ENCODE results near the gene KIF1B. TPM values are rescaled to one million over a fixed set of nuclear protein-coding genes. Genes with fewer than 3 reads are reported as not detected.

The KIF1B gene
- total and polyA plus RNA-seq, 2 donors (not counting 1 experiment from before 2014, with no cell fraction given): 3.5 to 16.4 TPM

GRCh38 chr1:10319750-10320149 lies 109.4 kb downstream of the KIF1B start:
- Histone ChIP-seq H3K9me3 (ENCODE audit: control extremely low read depth in 1 of 3, control insufficient read depth in 2 of 3, insufficient read depth in 1 of 3, low read length in 2 of 3) (no peaks in the 10 kb centered on the region), H4K20me1 (ENCODE audit: control insufficient read depth, insufficient read depth, low read length, poor library complexity, severe bottlenecking) (no peaks in the 10 kb centered on the region), H3K4me1 (ENCODE audit: control insufficient read depth in 2 of 2, insufficient read depth in 2 of 2, low read length in 2 of 2) (no peaks in the 10 kb centered on the region), H2AFZ (ENCODE audit: insufficient read depth, low read depth, low read length, poor library complexity, severe bottlenecking) (no peak overlapping the region), H3K27ac (ENCODE audit: low read length in 2 of 2) (no peak overlapping the region), H3K9ac (ENCODE audit: low read length) (no peak overlapping the region), H3K4me3 (ENCODE audit: control extremely low read depth in 1 of 5, extremely low read depth in 1 of 5, insufficient read depth in 1 of 5, low read depth in 2 of 5, low read length in 4 of 5) (no peak overlapping the region), H3K79me2 (ENCODE audit: control insufficient read depth, insufficient read depth, low read length) (no peaks in the 10 kb centered on the region), H3K27me3 (replicated peaks in 1 of 4; ENCODE audit: control extremely low read depth in 1 of 4, control insufficient read depth in 3 of 4, insufficient read depth in 4 of 4, low read length in 3 of 4) (no peaks in the 10 kb centered on the region), H3K4me2 (replicated peaks; ENCODE audit: low read depth, low read length, poor library complexity, severe bottlenecking) (no peak overlapping the region), H3K36me3 (replicated peaks in 1 of 2; ENCODE audit: control extremely low read depth in 1 of 2, control insufficient read depth in 1 of 2, extremely low read depth in 1 of 2, insufficient read depth in 2 of 2, low read length in 1 of 2) (peaks cover 0 to 1% of the 10 kb centered on the region in 2 experiments)
- intact Hi-C loops (cut with micrococcal nuclease): no loop called here
- H3K4me3 Mint-ChIP-seq: no peak overlapping the region
- no peak for TF ChIP-seq CTCF (IDR thresholded peaks at IDR 0.05)
- CTCF ChIA-PET: no interaction called here
- H3K4me1 Mint-ChIP-seq: no peaks in the 10 kb centered on the region
- no peak overlapping the region for H3K27ac Mint-ChIP-seq
- no peaks in the 10 kb centered on the region for H3K9me3 Mint-ChIP-seq (ENCODE audit: insufficient read depth)
- H3K27me3 Mint-ChIP-seq: no peaks in the 10 kb centered on the region
- DNase-seq (no peak), ATAC-seq (ENCODE audit: low read depth) (no peak)
- POLR2A ChIA-PET: no interaction called here
- no CpG with 5 or more reads among the region's 1 CpG for WGBS (ENCODE audit: insufficient coverage)

- no peak overlapping the region for H3K9ac ChIP-seq (ENCODE audit: low read length)
- H3K4me1 ChIP-seq (ENCODE audit: control insufficient read depth in 2 of 2, insufficient read depth in 2 of 2, low read length in 2 of 2): no peaks in the 10 kb centered on the region
- peaks cover 0 to 1% of the 10 kb centered on the region in 2 experiments for H3K36me3 ChIP-seq (replicated peaks in 1 of 2; ENCODE audit: control extremely low read depth in 1 of 2, control insufficient read depth in 1 of 2, extremely low read depth in 1 of 2, insufficient read depth in 2 of 2, low read length in 1 of 2)
- H4K20me1 ChIP-seq (ENCODE audit: control insufficient read depth, insufficient read depth, low read length, poor library complexity, severe bottlenecking): no peaks in the 10 kb centered on the region
- no CpG with 5 or more reads among the region's 4 CpGs for WGBS (ENCODE audit: insufficient coverage)
- Mint-ChIP-seq H3K27ac (no peak overlapping the region), H3K9me3 (ENCODE audit: insufficient read depth) (no peaks in the 10 kb centered on the region), H3K4me1 (no peaks in the 10 kb centered on the region), H3K4me3 (no peak overlapping the region), H3K27me3 (no peaks in the 10 kb centered on the region)
- ATAC-seq (ENCODE audit: low read depth) (no peak), DNase-seq (no peak)
- H3K79me2 ChIP-seq (ENCODE audit: control insufficient read depth, insufficient read depth, low read length): no peaks in the 10 kb centered on the region
- H3K9me3 ChIP-seq (ENCODE audit: control extremely low read depth in 1 of 3, control insufficient read depth in 2 of 3, insufficient read depth in 1 of 3, low read length in 2 of 3): no peaks in the 10 kb centered on the region
- H2AFZ ChIP-seq (ENCODE audit: insufficient read depth, low read depth, low read length, poor library complexity, severe bottlenecking): no peak overlapping the region
- ChIA-PET CTCF (no interaction called here), POLR2A (no interaction called here)
- no peak overlapping the region for H3K4me2 ChIP-seq (replicated peaks; ENCODE audit: low read depth, low read length, poor library complexity, severe bottlenecking)
- H3K27ac ChIP-seq (ENCODE audit: low read length in 2 of 2): no peak overlapping the region
- TF ChIP-seq CTCF (IDR thresholded peaks at IDR 0.05): no peak
- TF ChIP-seq EZH2 (IDR thresholded peaks at IDR 0.05; ENCODE audit: borderline replicate concordance, insufficient read depth, low read depth, low read length, poor library complexity, severe bottlenecking): no peak
- intact Hi-C loops (cut with micrococcal nuclease): no loop called here
- H3K4me3 ChIP-seq (ENCODE audit: control extremely low read depth in 1 of 5, extremely low read depth in 1 of 5, insufficient read depth in 1 of 5, low read depth in 2 of 5, low read length in 4 of 5): no peak overlapping the region
- H3K27me3 ChIP-seq (replicated peaks in 1 of 4; ENCODE audit: control extremely low read depth in 1 of 4, control insufficient read depth in 3 of 4, insufficient read depth in 4 of 4, low read length in 3 of 4): no peaks in the 10 kb centered on the region
Observed at GRCh38 chr1:10320336-10320735, 110.0 kb downstream of the KIF1B start.

Measured in B cell (primary cell).